ENCODE results near the gene ULK4. TPM values are rescaled to one million over a fixed set of nuclear protein-coding genes. Genes with fewer than 3 reads are reported as not detected.

The ULK4 gene
- polyA plus RNA-seq, 1 donor from 2014 or later = 7.2 TPM

DNA sequence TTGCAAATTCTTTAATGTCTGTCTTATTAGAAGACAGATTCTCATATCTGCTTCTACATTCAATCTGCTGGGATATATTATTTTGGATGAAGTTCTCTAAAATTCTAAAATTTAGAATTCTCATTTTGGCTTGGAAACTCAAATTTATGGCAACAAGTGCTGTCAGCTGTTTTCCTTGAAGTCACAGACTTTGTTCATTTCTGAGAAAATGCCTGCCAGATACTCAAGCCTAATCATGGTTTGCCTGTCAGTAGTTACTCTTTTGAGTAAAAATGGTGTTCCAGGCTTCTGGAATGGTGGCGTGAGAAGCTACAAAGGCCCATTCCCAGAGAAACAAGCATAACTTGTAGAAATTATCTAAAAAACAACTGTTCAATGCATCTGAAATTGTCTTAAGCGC lies 646.8 kb downstream of the ULK4 start:
- Histone ChIP-seq H3K4me3 (ENCODE audit: low read length) (no peak overlapping the region), H3K27ac (ENCODE audit: low read length) (no peak overlapping the region), H3K9me2 (ENCODE audit: insufficient read depth, low read length) (no peaks in the 10 kb centered on the region), H2AFZ (ENCODE audit: low read depth, low read length) (no peak overlapping the region), H3F3A (ENCODE audit: insufficient read depth, low read length, poor library complexity, severe bottlenecking) (no peaks in the 10 kb centered on the region), H3K9me3 (ENCODE audit: low read length) (no peaks in the 10 kb centered on the region), H3K36me3 (ENCODE audit: insufficient read depth, low read length) (no peaks in the 10 kb centered on the region), H3K9ac (ENCODE audit: low read length) (no peak overlapping the region), H3K27me3 (ENCODE audit: insufficient read depth, low read depth, low read length) (no peaks in the 10 kb centered on the region), H4K20me1 (ENCODE audit: insufficient read depth) (no peaks in the 10 kb centered on the region), H3K79me2 (replicated peaks; ENCODE audit: insufficient read depth, low read length) (no peaks in the 10 kb centered on the region), H3K4me2 (ENCODE audit: low read length) (no peak overlapping the region)
- TF ChIP-seq RAD21 (conservative IDR thresholded peaks at IDR 0.05) = no peak
- no peak for TF ChIP-seq EP300 (conservative IDR thresholded peaks at IDR 0.05; ENCODE audit: poor library complexity, severe bottlenecking)
- TF ChIP-seq MXI1 (conservative IDR thresholded peaks at IDR 0.05; ENCODE audit: poor library complexity, severe bottlenecking) = no peak
- no peak for TF ChIP-seq TAF1 (IDR thresholded peaks at IDR 0.05; ENCODE audit: low read depth)
- TF ChIP-seq, protein P1, sequence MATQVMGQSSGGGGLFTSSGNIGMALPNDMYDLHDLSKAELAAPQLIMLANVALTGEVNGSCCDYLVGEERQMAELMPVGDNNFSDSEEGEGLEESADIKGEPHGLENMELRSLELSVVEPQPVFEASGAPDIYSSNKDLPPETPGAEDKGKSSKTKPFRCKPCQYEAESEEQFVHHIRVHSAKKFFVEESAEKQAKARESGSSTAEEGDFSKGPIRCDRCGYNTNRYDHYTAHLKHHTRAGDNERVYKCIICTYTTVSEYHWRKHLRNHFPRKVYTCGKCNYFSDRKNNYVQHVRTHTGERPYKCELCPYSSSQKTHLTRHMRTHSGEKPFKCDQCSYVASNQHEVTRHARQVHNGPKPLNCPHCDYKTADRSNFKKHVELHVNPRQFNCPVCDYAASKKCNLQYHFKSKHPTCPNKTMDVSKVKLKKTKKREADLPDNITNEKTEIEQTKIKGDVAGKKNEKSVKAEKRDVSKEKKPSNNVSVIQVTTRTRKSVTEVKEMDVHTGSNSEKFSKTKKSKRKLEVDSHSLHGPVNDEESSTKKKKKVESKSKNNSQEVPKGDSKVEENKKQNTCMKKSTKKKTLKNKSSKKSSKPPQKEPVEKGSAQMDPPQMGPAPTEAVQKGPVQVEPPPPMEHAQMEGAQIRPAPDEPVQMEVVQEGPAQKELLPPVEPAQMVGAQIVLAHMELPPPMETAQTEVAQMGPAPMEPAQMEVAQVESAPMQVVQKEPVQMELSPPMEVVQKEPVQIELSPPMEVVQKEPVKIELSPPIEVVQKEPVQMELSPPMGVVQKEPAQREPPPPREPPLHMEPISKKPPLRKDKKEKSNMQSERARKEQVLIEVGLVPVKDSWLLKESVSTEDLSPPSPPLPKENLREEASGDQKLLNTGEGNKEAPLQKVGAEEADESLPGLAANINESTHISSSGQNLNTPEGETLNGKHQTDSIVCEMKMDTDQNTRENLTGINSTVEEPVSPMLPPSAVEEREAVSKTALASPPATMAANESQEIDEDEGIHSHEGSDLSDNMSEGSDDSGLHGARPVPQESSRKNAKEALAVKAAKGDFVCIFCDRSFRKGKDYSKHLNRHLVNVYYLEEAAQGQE (IDR thresholded peaks at IDR 0.05; ENCODE audit: borderline replicate concordance) = no peak
- TF ChIP-seq EZH2 (IDR thresholded peaks at IDR 0.05; ENCODE audit: borderline replicate concordance, insufficient read depth, low read length, poor library complexity, severe bottlenecking) = no peak
- TF ChIP-seq, protein P2, sequence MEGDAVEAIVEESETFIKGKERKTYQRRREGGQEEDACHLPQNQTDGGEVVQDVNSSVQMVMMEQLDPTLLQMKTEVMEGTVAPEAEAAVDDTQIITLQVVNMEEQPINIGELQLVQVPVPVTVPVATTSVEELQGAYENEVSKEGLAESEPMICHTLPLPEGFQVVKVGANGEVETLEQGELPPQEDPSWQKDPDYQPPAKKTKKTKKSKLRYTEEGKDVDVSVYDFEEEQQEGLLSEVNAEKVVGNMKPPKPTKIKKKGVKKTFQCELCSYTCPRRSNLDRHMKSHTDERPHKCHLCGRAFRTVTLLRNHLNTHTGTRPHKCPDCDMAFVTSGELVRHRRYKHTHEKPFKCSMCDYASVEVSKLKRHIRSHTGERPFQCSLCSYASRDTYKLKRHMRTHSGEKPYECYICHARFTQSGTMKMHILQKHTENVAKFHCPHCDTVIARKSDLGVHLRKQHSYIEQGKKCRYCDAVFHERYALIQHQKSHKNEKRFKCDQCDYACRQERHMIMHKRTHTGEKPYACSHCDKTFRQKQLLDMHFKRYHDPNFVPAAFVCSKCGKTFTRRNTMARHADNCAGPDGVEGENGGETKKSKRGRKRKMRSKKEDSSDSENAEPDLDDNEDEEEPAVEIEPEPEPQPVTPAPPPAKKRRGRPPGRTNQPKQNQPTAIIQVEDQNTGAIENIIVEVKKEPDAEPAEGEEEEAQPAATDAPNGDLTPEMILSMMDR (IDR thresholded peaks at IDR 0.05; ENCODE audit: poor library complexity, severe bottlenecking) = no peak
- TF ChIP-seq SMC3 (conservative IDR thresholded peaks at IDR 0.05; ENCODE audit: poor library complexity) = no peak
- no peak for TF ChIP-seq POLR2AphosphoS5 (IDR thresholded peaks at IDR 0.05)

DNA sequence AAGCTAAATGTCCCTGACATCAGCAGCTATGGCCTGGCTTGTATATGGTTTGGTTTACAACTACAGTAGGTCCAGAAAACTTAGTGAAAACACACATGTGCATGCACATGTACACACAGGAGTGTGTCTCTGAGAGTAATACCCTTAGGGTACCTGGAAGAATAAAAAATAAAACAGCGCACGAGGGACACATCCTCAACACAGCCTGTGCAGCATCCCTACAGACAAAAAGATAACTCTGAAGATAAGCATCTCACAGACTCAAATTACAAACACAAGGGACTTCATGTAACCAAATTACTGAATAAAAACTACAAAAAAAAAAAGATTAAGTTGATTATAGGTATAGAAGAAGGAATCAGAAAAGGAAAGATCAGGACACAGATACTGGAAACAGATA lies 653.8 kb downstream of the ULK4 start:
- H3K27ac ChIP-seq (ENCODE audit: low read length) = no peak overlapping the region
- H3K4me2 ChIP-seq (ENCODE audit: low read length) = no peak overlapping the region
- no peaks in the 10 kb centered on the region for H3K9me2 ChIP-seq (ENCODE audit: insufficient read depth, low read length)
- no peaks in the 10 kb centered on the region for H3K9me3 ChIP-seq (ENCODE audit: low read length)
- H3F3A ChIP-seq (ENCODE audit: insufficient read depth, low read length, poor library complexity, severe bottlenecking) = no peaks in the 10 kb centered on the region
- H3K36me3 ChIP-seq (ENCODE audit: insufficient read depth, low read length) = no peaks in the 10 kb centered on the region
- H3K4me3 ChIP-seq (ENCODE audit: low read length) = no peak overlapping the region
- TF ChIP-seq MXI1 (conservative IDR thresholded peaks at IDR 0.05; ENCODE audit: poor library complexity, severe bottlenecking) (no peak), TAF1 (IDR thresholded peaks at IDR 0.05; ENCODE audit: low read depth) (no peak), EP300 (conservative IDR thresholded peaks at IDR 0.05; ENCODE audit: poor library complexity, severe bottlenecking) (no peak), POLR2AphosphoS5 (IDR thresholded peaks at IDR 0.05) (no peak), EZH2 (IDR thresholded peaks at IDR 0.05; ENCODE audit: borderline replicate concordance, insufficient read depth, low read length, poor library complexity, severe bottlenecking) (no peak), RAD21 (conservative IDR thresholded peaks at IDR 0.05) (no peak), SMC3 (conservative IDR thresholded peaks at IDR 0.05; ENCODE audit: poor library complexity) (no peak)
- TF ChIP-seq, protein P2 (IDR thresholded peaks at IDR 0.05; ENCODE audit: poor library complexity, severe bottlenecking) = no peak
- TF ChIP-seq, protein P1 (IDR thresholded peaks at IDR 0.05; ENCODE audit: borderline replicate concordance) = no peak
- no peak overlapping the region for H3K9ac ChIP-seq (ENCODE audit: low read length)
- H2AFZ ChIP-seq (ENCODE audit: low read depth, low read length) = no peak overlapping the region
- H4K20me1 ChIP-seq (ENCODE audit: insufficient read depth) = no peaks in the 10 kb centered on the region
- H3K27me3 ChIP-seq (ENCODE audit: insufficient read depth, low read depth, low read length) = no peaks in the 10 kb centered on the region
- H3K79me2 ChIP-seq (replicated peaks; ENCODE audit: insufficient read depth, low read length) = no peaks in the 10 kb centered on the region

All from neural cell (in vitro differentiated cells).